Esophagus muscularis mucosa (tissue), 4 donors: ENCODE data around the gene EHHADH.

ENCODE experiments used
- EP300 ChIP-seq: sonication (generic); formaldehyde crosslinking; IDR thresholded peaks from one replicate; pipeline ENCODE4 v1.6.1; 2017; ENCODE audit warnings: antibody characterized with exemption
- POLR2A ChIP-seq: fragments of 450-650 bp; IDR thresholded peaks from one replicate; pipeline ENCODE4 v1.6.1; 2017; ENCODE audit warnings: antibody characterized with exemption, moderate library complexity, mild to moderate bottlenecking, low read depth
- POLR2AphosphoS5 ChIP-seq, 2 donors: sonication (generic); formaldehyde crosslinking; IDR thresholded peaks; one replicate each; pipeline ENCODE4 v1.6.1; 2017; ENCODE audit warnings: antibody characterized with exemption in 2 of 2
- TF ChIP-seq, protein P1 (sequence below), 3 experiments: fragments of 200-600 bp in 2 of 3; fragments of 450-650 bp in 1 of 3; sonication (generic) in 2 of 3; IDR thresholded peaks; one replicate each; pipeline ENCODE4 v1.5.1; 2017 to 2019; ENCODE audit warnings: antibody characterized with exemption in 3 of 3, mild to moderate bottlenecking in 2 of 3, moderate library complexity in 1 of 3

DNA sequence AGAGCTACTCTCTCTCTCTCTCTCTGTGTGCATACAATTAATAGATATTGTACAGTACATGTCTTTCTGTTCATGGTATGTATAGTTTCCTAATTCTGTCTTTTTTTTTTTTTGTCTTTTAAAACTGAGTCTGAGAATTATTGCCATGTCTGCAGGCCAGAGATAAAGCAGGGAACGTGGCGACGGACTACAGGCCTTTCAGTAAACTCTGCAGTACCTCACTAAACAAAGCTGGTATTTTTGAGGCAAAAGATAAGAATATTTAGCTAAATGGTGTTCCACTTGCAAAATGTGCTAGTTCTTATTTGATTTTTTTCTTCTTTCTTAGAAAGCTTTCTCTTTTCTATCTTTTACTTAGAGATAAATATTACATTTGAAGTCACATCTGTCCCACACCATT lies 44.0 kb upstream of the EHHADH start:
- TF ChIP-seq, protein P1, sequence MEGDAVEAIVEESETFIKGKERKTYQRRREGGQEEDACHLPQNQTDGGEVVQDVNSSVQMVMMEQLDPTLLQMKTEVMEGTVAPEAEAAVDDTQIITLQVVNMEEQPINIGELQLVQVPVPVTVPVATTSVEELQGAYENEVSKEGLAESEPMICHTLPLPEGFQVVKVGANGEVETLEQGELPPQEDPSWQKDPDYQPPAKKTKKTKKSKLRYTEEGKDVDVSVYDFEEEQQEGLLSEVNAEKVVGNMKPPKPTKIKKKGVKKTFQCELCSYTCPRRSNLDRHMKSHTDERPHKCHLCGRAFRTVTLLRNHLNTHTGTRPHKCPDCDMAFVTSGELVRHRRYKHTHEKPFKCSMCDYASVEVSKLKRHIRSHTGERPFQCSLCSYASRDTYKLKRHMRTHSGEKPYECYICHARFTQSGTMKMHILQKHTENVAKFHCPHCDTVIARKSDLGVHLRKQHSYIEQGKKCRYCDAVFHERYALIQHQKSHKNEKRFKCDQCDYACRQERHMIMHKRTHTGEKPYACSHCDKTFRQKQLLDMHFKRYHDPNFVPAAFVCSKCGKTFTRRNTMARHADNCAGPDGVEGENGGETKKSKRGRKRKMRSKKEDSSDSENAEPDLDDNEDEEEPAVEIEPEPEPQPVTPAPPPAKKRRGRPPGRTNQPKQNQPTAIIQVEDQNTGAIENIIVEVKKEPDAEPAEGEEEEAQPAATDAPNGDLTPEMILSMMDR (IDR thresholded peaks at IDR 0.05), result no peak
- TF ChIP-seq POLR2A (no peak), EP300 (no peak), POLR2AphosphoS5 (IDR thresholded peaks at IDR 0.05) (no peak)
